WTC11 (cell line): ENCODE data around the gene MACROH2A2. TPM values are rescaled to one million over a fixed set of nuclear protein-coding genes. Genes with fewer than 3 reads are reported as not detected.

Experiments
- ATAC-seq: fragments of 200-7000 bp; cut with Tn5 transposase; 2 replicates; pipeline ENCODE4 v1.10.0; 2021; ENCODE audit warnings: mild to moderate bottlenecking, moderate library complexity
- CTCF ChIA-PET: fragments of 300-600 bp; sonication (Branson Sonifier 250); formaldehyde crosslinking; loops from one replicate; lab custom pipeline; 2021; ENCODE audit warnings: antibody characterized with exemption; lab: Charles Lee
- POLR2A ChIA-PET: fragments of 350-600 bp; sonication (Branson Sonifier 250); formaldehyde crosslinking; loops from one replicate; lab custom pipeline; 2021; ENCODE audit warnings: antibody characterized with exemption; lab: Charles Lee
- DNase-seq: peaks from one replicate; pipeline ENCODE4 v3.0.0; 2021; ENCODE audit warnings: low spot score
- H3K27ac Mint-ChIP-seq: 2 replicates; pipeline ENCODE4 v1.8.0; 2021; ENCODE audit warnings: mixed read lengths
- H3K27me3 Mint-ChIP-seq: 2 replicates; pipeline ENCODE4 v1.8.0; 2021; ENCODE audit warnings: low read depth, mild to moderate bottlenecking, moderate library complexity, mixed read lengths
- H3K36me3 Mint-ChIP-seq: 2 replicates; pipeline ENCODE4 v1.8.0; 2021; ENCODE audit warnings: mixed read lengths
- H3K4me1 Mint-ChIP-seq: 2 replicates; pipeline ENCODE4 v1.8.0; 2022; ENCODE audit warnings: mixed read lengths
- H3K4me3 Mint-ChIP-seq: 2 replicates; pipeline ENCODE4 v1.8.0; 2021; ENCODE audit warnings: mild to moderate bottlenecking, moderate library complexity, mixed read lengths
- H3K9me3 Mint-ChIP-seq: 2 replicates; pipeline ENCODE4 v1.8.0; 2021; ENCODE audit warnings: mixed read lengths
- CREB1 ChIP-seq: sonication (generic); formaldehyde crosslinking; IDR thresholded peaks from 2 replicates; pipeline ENCODE4 v1.8.0; 2023; ENCODE audit warnings: mild to moderate bottlenecking, missing genetic modification reagents
- CREM ChIP-seq: sonication (generic); formaldehyde crosslinking; IDR thresholded peaks from 2 replicates; pipeline ENCODE4 v1.8.1; 2022; ENCODE audit warnings: mild to moderate bottlenecking, missing genetic modification reagents, moderate library complexity
- CTCF ChIP-seq: fragments of 200-600 bp; IDR thresholded peaks from 2 replicates; pipeline ENCODE4 v1.8.0; 2022; ENCODE audit warnings: antibody characterized with exemption
- ETV6 ChIP-seq: sonication (generic); formaldehyde crosslinking; IDR thresholded peaks from 2 replicates; pipeline ENCODE4 v1.8.1; 2022; ENCODE audit warnings: mild to moderate bottlenecking, missing genetic modification reagents
- GABPB1 ChIP-seq: sonication (generic); formaldehyde crosslinking; IDR thresholded peaks from 2 replicates; pipeline ENCODE4 v1.8.1; 2023; ENCODE audit warnings: mild to moderate bottlenecking, missing genetic modification reagents
- HMGA2 ChIP-seq: fragments of 250-450 bp; sonication (Bioruptor Pico); IDR thresholded peaks from 2 replicates; pipeline ENCODE4 v1.4.0; 2021; ENCODE audit warnings: mild to moderate bottlenecking, moderate library complexity
- IRF1 ChIP-seq: sonication (generic); formaldehyde crosslinking; IDR thresholded peaks from 2 replicates; pipeline ENCODE4 v1.8.0; 2023; ENCODE audit warnings: missing genetic modification reagents
- IRF2 ChIP-seq: sonication (generic); formaldehyde crosslinking; IDR thresholded peaks from 2 replicates; pipeline ENCODE4 v1.8.0; 2022; ENCODE audit warnings: low read depth, missing genetic modification reagents, borderline replicate concordance
- NR1H2 ChIP-seq: sonication (generic); formaldehyde crosslinking; IDR thresholded peaks from 2 replicates; pipeline ENCODE4 v1.9.0; 2021; ENCODE audit warnings: mild to moderate bottlenecking, moderate library complexity, missing genetic modification reagents
- OVOL2 ChIP-seq: fragments of 250-450 bp; sonication (Bioruptor Pico); IDR thresholded peaks from 2 replicates; pipeline ENCODE4 v1.9.0; 2021; ENCODE audit warnings: mild to moderate bottlenecking, borderline replicate concordance
- SMAD3 ChIP-seq: sonication (generic); formaldehyde crosslinking; IDR thresholded peaks from 2 replicates; pipeline ENCODE4 v1.8.0; 2022; ENCODE audit warnings: missing genetic modification reagents, mild to moderate bottlenecking, borderline replicate concordance
- USF1 ChIP-seq: sonication (generic); formaldehyde crosslinking; IDR thresholded peaks from 2 replicates; pipeline ENCODE4 v1.8.0; 2022; ENCODE audit warnings: mild to moderate bottlenecking, missing genetic modification reagents
- ZNF138 ChIP-seq: sonication (generic); formaldehyde crosslinking; conservative IDR thresholded peaks from 2 replicates; pipeline ENCODE4 v1.8.1; 2022; ENCODE audit warnings: mild to moderate bottlenecking, moderate library complexity, missing genetic modification reagents
- ZNF219 ChIP-seq: sonication (generic); formaldehyde crosslinking; IDR thresholded peaks from 2 replicates; pipeline ENCODE4 v1.8.0; 2023; ENCODE audit warnings: missing genetic modification reagents, mild to moderate bottlenecking, borderline replicate concordance
- total RNA-seq: library from RNA; stranded (reverse); gene quantifications from 3 replicates; pipeline ENCODE4 v1.2.3, GENCODE V29; 2021

MACROH2A2 gene
- total RNA-seq, 1 experiment from 2014 or later: 35.4 TPM

GRCh38 chr10:70101668-70102067, 49.0 kb downstream of the MACROH2A2 start:
- no peak for DNase-seq
- peaks cover 5% of the 10 kb centered on the region; the same call in 1 of the 2 replicates for H3K9me3 Mint-ChIP-seq
- no peak overlapping the region for H3K4me3 Mint-ChIP-seq
- POLR2A ChIA-PET: no interaction called here
- H3K27ac Mint-ChIP-seq: no peak overlapping the region
- no peaks in the 10 kb centered on the region for H3K27me3 Mint-ChIP-seq
- TF ChIP-seq USF1 (CRISPR knock-in tag) (no peak), ETV6 (CRISPR knock-in tag) (no peak), OVOL2 (CRISPR knock-in tag) (no peak), CREB1 (CRISPR knock-in tag) (no peak), ZNF219 (CRISPR knock-in tag) (no peak), CREM (CRISPR knock-in tag) (no peak), NR1H2 (CRISPR knock-in tag) (no peak), IRF2 (CRISPR knock-in tag) (no peak), HMGA2 (CRISPR knock-in tag) (no peak), ZNF138 (CRISPR knock-in tag) (no peak)
- TF ChIP-seq, all 79 proteins: peak for 0
- CTCF ChIA-PET: interaction anchor here (1.1 to 1.2 kb wide), 2 partner anchors 13 to 15 kb away, joined by 3 to 4 read pairs; no protein-coding TSS in a partner anchor
- no peak for ATAC-seq
- peaks cover 14% of the 10 kb centered on the region for H3K36me3 Mint-ChIP-seq
- peaks cover 8% of the 10 kb centered on the region for H3K4me1 Mint-ChIP-seq

- Mint-ChIP-seq H3K27me3 (no peaks in the 10 kb centered on the region), H3K4me1 (peaks cover 11% of the 10 kb centered on the region), H3K27ac (no peak overlapping the region), H3K36me3 (peaks cover 3% of the 10 kb centered on the region; the same call in 1 of the 2 replicates), H3K4me3 (no peak overlapping the region), H3K9me3 (no peaks in the 10 kb centered on the region)
- TF ChIP-seq CTCF (peak; percentile 70), ETV6 (CRISPR knock-in tag) (0 out of 2 replicates have a peak, but pooled peaks have one; percentile 35), SMAD3 (CRISPR knock-in tag) (no peak)
- POLR2A ChIA-PET: no interaction called here
- CTCF ChIA-PET: interaction anchor here (0.6 to 3.0 kb wide), 36 partner anchors 9 to 656 kb away, joined by 3 to 24 read pairs (median 4); partner anchors contain the start of genes SAR1A, TSPAN15 and TYSND1
- peak; percentile 85 for DNase-seq
- ATAC-seq: peak; percentile 99
Measured at GRCh38 chr10:70106958-70107791, 54.5 kb downstream of the MACROH2A2 start.

GRCh38 chr10:70109064-70109729, 56.6 kb downstream of the MACROH2A2 start:
- CTCF ChIA-PET: no interaction called here
- DNase-seq: no peak

More at GRCh38 chr10:70109064-70109729, 56.6 kb downstream of the MACROH2A2 start:
- no peak for ATAC-seq
- POLR2A ChIA-PET: no interaction called here
- no peak overlapping the region for H3K27ac Mint-ChIP-seq
- H3K36me3 Mint-ChIP-seq: peaks cover 3% of the 10 kb centered on the region
- peaks cover 11% of the 10 kb centered on the region for H3K4me1 Mint-ChIP-seq
- no peaks in the 10 kb centered on the region for H3K9me3 Mint-ChIP-seq
- H3K4me3 Mint-ChIP-seq: no peak overlapping the region
- TF ChIP-seq GABPB1 (peak; percentile 51; the same call in 1 of the 2 replicates), IRF1 (no peak)
- TF ChIP-seq, all 79 proteins: peak for 1
- no peaks in the 10 kb centered on the region for H3K27me3 Mint-ChIP-seq
